PC-9 (cell line): ENCODE measurements around the gene PGM2. TPM values are rescaled to one million over a fixed set of nuclear protein-coding genes. Genes with fewer than 3 reads are reported as not detected.

ENCODE experiments used
- BruUV-seq: library from RNA; stranded (reverse); fragments of 400-500 nt; replicated peaks from 2 replicates; lab custom pipeline; 2021; lab: Mats Ljungman, UMichigan
- CTCF ChIA-PET: fragments of 300-600 bp; sonication (Branson Sonifier 250); formaldehyde crosslinking; loops from one replicate; lab custom pipeline; 2022; ENCODE audit warnings: antibody characterized with exemption; lab: Charles Lee
- POLR2A ChIA-PET: fragments of 300-600 bp; sonication (Branson Sonifier 250); formaldehyde crosslinking; loops from one replicate; lab custom pipeline; 2022; ENCODE audit warnings: antibody characterized with exemption; ENCODE audit not compliant: unreplicated experiment; lab: Charles Lee
- DNase-seq, 2 experiments: peaks; one replicate each; pipeline versions ENCODE4 v3.0.0 to v3.0.0-alpha.2; 2015 to 2022; ENCODE audit warnings: mixed read lengths in 1 of 2
- H2AFZ ChIP-seq: fragments of 200-600 bp; sonication (generic); 2 replicates; pipeline ENCODE4 v1.8.1; 2017; ENCODE audit warnings: antibody characterized with exemption
- H3F3A ChIP-seq: fragments of 200-600 bp; sonication (generic); 2 replicates; pipeline ENCODE4 v1.8.1; 2017; ENCODE audit warnings: antibody characterized with exemption, mild to moderate bottlenecking, low read depth; ENCODE audit not compliant: insufficient read depth
- H3K27ac ChIP-seq: fragments of 200-600 bp; sonication (generic); 2 replicates; pipeline ENCODE4 v1.6.1; 2016; ENCODE audit warnings: mixed run types
- H3K27me3 ChIP-seq: fragments of 200-600 bp; sonication (generic); 2 replicates; pipeline ENCODE4 v1.6.1; 2016; ENCODE audit warnings: low read depth, mixed run types; ENCODE audit not compliant: insufficient read depth
- H3K36me3 ChIP-seq: fragments of 200-600 bp; sonication (generic); 2 replicates; pipeline ENCODE4 v1.6.1; 2016; ENCODE audit warnings: low read depth, mixed run types
- H3K4me1 ChIP-seq: fragments of 200-600 bp; sonication (generic); replicated peaks from 2 replicates; pipeline ENCODE4 v1.6.1; 2016; ENCODE audit warnings: mixed run types; ENCODE audit not compliant: insufficient read depth
- H3K4me2 ChIP-seq: fragments of 200-600 bp; sonication (generic); 2 replicates; pipeline ENCODE4 v1.6.1; 2017; ENCODE audit warnings: mixed run types
- H3K4me3 ChIP-seq: fragments of 200-600 bp; sonication (generic); 2 replicates; pipeline ENCODE4 v1.6.1; 2016; ENCODE audit warnings: mixed run types
- H3K79me2 ChIP-seq: fragments of 200-600 bp; sonication (generic); 2 replicates; pipeline ENCODE4 v1.6.1; 2017; ENCODE audit warnings: low read depth, mixed run types
- H3K9me2 ChIP-seq: fragments of 200-600 bp; sonication (generic); 2 replicates; pipeline ENCODE4 v1.8.1; 2017; ENCODE audit warnings: mild to moderate bottlenecking; ENCODE audit not compliant: insufficient read depth
- H3K9me3 ChIP-seq: fragments of 200-600 bp; sonication (generic); 2 replicates; pipeline ENCODE4 v1.8.1; 2016; ENCODE audit warnings: low read depth; ENCODE audit not compliant: insufficient read depth
- H4K20me1 ChIP-seq: fragments of 200-600 bp; sonication (generic); 2 replicates; pipeline ENCODE4 v1.8.1; 2017; ENCODE audit not compliant: insufficient read depth
- CTCF ChIP-seq: fragments of 200-600 bp; sonication (generic); conservative IDR thresholded peaks from 2 replicates; pipeline ENCODE4 v1.6.1; 2017; ENCODE audit warnings: mixed run types, antibody characterized with exemption, mild to moderate bottlenecking, moderate library complexity
- EZH2 ChIP-seq: fragments of 200-600 bp; sonication (generic); IDR thresholded peaks from 2 replicates; pipeline ENCODE4 v1.8.0; 2017; ENCODE audit warnings: antibody characterized with exemption, low read depth
- intact Hi-C: fragments of 100-400 bp; cut with micrococcal nuclease; formaldehyde crosslinking; loops from one replicate; pipeline ENCODE4 v1.10.0; 2022; ENCODE audit not compliant: unreplicated experiment
- total RNA-seq: library from RNA; stranded (reverse); gene quantifications from 2 replicates; pipeline ENCODE4 v1.2.3, GENCODE V29; 2021

PGM2 gene
- total RNA-seq, 1 experiment from 2014 or later: 32.5 TPM

- BruUV-seq: no TSS peak
- peak in 1 of 2 experiments; percentile 54 for DNase-seq
- no peak overlapping the region for H2AFZ ChIP-seq
- TF ChIP-seq EZH2 (no peak), CTCF (peak; percentile 77)
- H3K9me3 ChIP-seq: no peaks in the 10 kb centered on the region
- POLR2A ChIA-PET: interaction anchor here (0.7 kb wide), 1 partner anchor 376 kb away, joined by 4 read pairs; no protein-coding TSS in a partner anchor
- intact Hi-C loops: loop anchor here (1.0 to 10.0 kb wide), 6 partner anchors 87 to 927 kb away; partner anchors contain the start of gene TBC1D1
- H3K9me2 ChIP-seq: no peaks in the 10 kb centered on the region
- H3K4me3 ChIP-seq: no peak overlapping the region
- H3K79me2 ChIP-seq: no peaks in the 10 kb centered on the region
- H3K4me2 ChIP-seq: no peak overlapping the region
- H3K36me3 ChIP-seq: no peaks in the 10 kb centered on the region
- no peaks in the 10 kb centered on the region for H3K27me3 ChIP-seq
- peaks cover 6% of the 10 kb centered on the region; the same call in 1 of the 2 replicates for H3K4me1 ChIP-seq
- CTCF ChIA-PET: interaction anchor here (0.5 to 0.7 kb wide), 3 partner anchors 35 to 359 kb away, joined by 3 to 4 read pairs (median 3); no protein-coding TSS in a partner anchor
- no peak overlapping the region for H3K27ac ChIP-seq
- no peaks in the 10 kb centered on the region for H4K20me1 ChIP-seq
- H3F3A ChIP-seq: no peaks in the 10 kb centered on the region
These were observed 23.0 kb upstream of the PGM2 start for GRCh38 chr4:37803348-37803973.

GRCh38 chr4:37805091-37805490, 21.4 kb upstream of the PGM2 start:
- no peaks in the 10 kb centered on the region for H3K36me3 ChIP-seq
- no peak overlapping the region for H3K4me3 ChIP-seq
- no peaks in the 10 kb centered on the region for H3K27me3 ChIP-seq
- H3K27ac ChIP-seq: no peak overlapping the region
- peaks cover 6% of the 10 kb centered on the region; the same call in 1 of the 2 replicates for H3K4me1 ChIP-seq
- intact Hi-C loops: loop anchor here (10.0 kb wide), 1 partner anchor 370 kb away; no protein-coding TSS in a partner anchor
- H3K9me2 ChIP-seq: no peaks in the 10 kb centered on the region
- POLR2A ChIA-PET: no interaction called here
- no peaks in the 10 kb centered on the region for H3K79me2 ChIP-seq
- no peaks in the 10 kb centered on the region for H4K20me1 ChIP-seq
- no peak for TF ChIP-seq EZH2
- no peak for TF ChIP-seq CTCF
- no peaks in the 10 kb centered on the region for H3K9me3 ChIP-seq
- H3K4me2 ChIP-seq: no peak overlapping the region
- CTCF ChIA-PET: no interaction called here
- no TSS peak for BruUV-seq
- H2AFZ ChIP-seq: no peak overlapping the region
- no peaks in the 10 kb centered on the region for H3F3A ChIP-seq
- DNase-seq: no peak

DNA sequence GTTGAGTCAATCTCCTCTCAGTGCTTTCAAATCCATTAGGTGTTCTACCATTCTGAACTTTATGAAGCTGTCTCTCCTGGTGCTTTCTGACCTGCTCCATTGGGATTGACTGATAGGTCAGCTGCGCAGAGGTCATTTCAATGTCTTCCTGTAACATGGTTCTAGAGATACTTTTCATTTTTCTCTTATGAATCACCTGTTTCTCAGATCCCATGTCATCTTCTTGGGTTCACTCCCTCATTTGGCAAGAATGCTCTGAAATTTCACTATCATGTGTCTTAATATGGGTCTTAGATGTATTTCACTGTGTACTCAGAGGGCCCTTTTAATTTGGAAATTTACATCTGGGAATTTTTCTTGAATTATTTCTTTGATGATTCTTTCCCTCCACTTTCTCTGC, 13.8 kb upstream of the PGM2 start:
- H3K4me2 ChIP-seq: no peak overlapping the region
- ChIA-PET POLR2A (no interaction called here), CTCF (no interaction called here)
- H4K20me1 ChIP-seq: no peaks in the 10 kb centered on the region
- H3F3A ChIP-seq: no peaks in the 10 kb centered on the region
- H3K27me3 ChIP-seq: no peaks in the 10 kb centered on the region
- peak in 1 of 2 experiments; percentile 46 for DNase-seq
- TF ChIP-seq EZH2: no peak
- TF ChIP-seq CTCF: no peak
- no peaks in the 10 kb centered on the region for H3K9me2 ChIP-seq
- no TSS peak for BruUV-seq
- no peak overlapping the region for H3K4me3 ChIP-seq
- intact Hi-C loops: no loop called here
- H3K4me1 ChIP-seq: no peaks in the 10 kb centered on the region
- H3K79me2 ChIP-seq: no peaks in the 10 kb centered on the region
- 0 out of 2 replicates have a peak overlapping the region, but pooled peaks have one; percentile 4 for H2AFZ ChIP-seq
- H3K9me3 ChIP-seq: 0 out of 2 replicates have a peak, but pooled peaks cover 3% of the 10 kb centered on the region
- no peaks in the 10 kb centered on the region for H3K36me3 ChIP-seq
- H3K27ac ChIP-seq: no peak overlapping the region
